LNCAP (cell line): ENCODE data around the gene HORMAD2.

Source experiments
- TF ChIP-seq, protein P1 (sequence below): fragments of 450-650 bp; IDR thresholded peaks from 2 replicates; pipeline ENCODE4 v1.5.1; 2017; ENCODE audit warnings: mild to moderate bottlenecking

HORMAD2 gene

DNA sequence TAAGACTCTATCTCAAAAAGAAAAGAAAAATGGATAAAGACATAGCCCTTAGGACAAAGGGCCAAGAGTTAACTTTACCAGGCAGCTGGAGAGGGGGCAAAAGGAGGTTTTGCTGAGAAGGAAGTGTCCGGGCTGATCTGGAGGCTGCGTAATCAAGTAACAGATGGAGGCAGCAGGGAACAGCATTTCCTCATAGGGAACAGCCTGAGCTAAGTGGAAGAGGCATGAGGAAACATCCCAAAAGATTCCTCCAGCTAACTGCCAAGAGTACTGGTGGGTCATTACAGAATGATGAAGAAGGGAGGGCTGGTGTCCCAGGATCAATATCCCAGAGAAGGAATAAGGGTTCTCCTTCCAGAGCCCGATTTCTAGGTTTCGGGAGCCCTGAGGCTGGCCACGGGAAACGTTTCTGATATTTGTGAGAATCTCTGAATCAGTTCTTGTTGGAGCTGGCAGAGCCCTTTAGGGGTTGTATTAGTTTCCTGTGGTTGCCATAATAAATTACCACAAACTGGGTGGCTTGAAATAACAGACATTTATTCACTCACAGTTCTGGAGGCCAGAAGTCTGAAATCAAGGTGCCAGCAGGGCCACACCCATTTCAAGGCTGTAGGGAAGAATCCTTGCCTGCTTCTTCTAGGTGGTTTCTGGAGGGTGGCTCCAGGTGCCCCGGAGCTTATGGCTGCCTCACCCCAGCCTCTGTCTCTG is 145.1 kb downstream of the HORMAD2 start:
- TF ChIP-seq, protein P1, sequence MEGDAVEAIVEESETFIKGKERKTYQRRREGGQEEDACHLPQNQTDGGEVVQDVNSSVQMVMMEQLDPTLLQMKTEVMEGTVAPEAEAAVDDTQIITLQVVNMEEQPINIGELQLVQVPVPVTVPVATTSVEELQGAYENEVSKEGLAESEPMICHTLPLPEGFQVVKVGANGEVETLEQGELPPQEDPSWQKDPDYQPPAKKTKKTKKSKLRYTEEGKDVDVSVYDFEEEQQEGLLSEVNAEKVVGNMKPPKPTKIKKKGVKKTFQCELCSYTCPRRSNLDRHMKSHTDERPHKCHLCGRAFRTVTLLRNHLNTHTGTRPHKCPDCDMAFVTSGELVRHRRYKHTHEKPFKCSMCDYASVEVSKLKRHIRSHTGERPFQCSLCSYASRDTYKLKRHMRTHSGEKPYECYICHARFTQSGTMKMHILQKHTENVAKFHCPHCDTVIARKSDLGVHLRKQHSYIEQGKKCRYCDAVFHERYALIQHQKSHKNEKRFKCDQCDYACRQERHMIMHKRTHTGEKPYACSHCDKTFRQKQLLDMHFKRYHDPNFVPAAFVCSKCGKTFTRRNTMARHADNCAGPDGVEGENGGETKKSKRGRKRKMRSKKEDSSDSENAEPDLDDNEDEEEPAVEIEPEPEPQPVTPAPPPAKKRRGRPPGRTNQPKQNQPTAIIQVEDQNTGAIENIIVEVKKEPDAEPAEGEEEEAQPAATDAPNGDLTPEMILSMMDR, result no peak

DNA sequence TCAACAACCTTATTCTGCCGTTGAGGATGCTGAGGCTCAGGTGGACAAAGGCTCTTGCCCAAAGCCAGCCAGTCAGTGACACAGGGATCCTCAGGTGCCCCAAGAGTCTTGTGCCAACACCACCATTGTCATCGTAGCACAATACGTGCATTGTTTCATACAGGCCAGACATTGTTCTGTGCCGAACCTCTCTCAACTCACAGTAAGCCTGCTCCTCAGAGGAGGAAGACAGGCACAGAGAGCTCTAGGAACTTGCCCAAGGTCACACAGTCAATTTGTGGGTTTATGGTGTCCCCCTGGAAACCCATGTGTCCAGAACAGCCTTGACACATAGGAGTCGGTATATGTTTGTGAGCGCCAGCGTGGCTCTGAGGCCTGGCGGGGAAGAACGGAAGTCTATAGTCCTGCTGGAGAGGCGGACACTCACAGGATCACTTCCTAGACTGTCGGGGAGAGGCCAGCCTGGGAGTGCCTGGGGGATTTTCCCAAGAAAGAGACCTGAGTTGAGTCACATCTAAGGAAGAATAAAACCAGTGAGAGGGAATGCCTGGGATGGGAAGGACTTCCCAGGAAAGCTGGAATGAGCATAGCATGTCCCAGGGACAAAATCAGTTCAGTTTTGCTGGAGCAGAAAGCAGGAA is 146.0 kb downstream of the HORMAD2 start:
- TF ChIP-seq, protein P1, result no peak
